ENCODE data around the gene NOX5. TPM values are rescaled to one million over a fixed set of nuclear protein-coding genes. Genes with fewer than 3 reads are reported as not detected.

NOX5 gene
- total RNA-seq, 1 experiment from 2014 or later: 339 TPM

DNA sequence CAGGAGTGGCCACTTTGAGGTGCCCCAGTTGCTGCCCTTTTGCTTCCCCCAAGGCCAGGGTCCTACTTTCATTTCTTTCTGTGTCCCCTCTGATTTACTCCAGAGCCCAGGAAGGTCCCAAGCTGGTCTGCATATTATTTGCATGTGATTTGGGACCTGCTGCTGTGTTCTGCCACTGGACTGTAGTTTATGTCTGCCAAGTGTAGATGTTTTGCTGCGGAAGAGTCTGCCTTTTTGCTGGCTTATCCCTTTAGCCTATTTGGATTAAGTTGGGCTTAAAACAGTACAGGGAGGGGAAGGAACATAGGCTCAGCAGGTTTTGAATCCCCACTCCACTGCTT is 21.4 kb downstream of the NOX5 start:
- Histone ChIP-seq H3K36me3 (ENCODE audit: low read depth, low read length) (no peaks in the 10 kb centered on the region), H3K9me3 (ENCODE audit: low read length) (no peaks in the 10 kb centered on the region), H3K79me2 (ENCODE audit: low read length) (no peaks in the 10 kb centered on the region), H3K4me1 (ENCODE audit: insufficient read depth, low read length) (peaks cover 56% of the 10 kb centered on the region), H3F3A (ENCODE audit: low read length, unreplicated experiment) (peaks cover 5% of the 10 kb centered on the region), H3K9me2 (replicated peaks; ENCODE audit: low read length) (no peaks in the 10 kb centered on the region), H2AFZ (ENCODE audit: low read length) (no peak overlapping the region), H3K4me2 (ENCODE audit: low read length) (peak overlapping the region; percentile 46), H3K9ac (ENCODE audit: low read length) (peak overlapping the region; percentile 89), H3K27ac (ENCODE audit: low read length) (peak overlapping the region; percentile 99), H4K20me1 (ENCODE audit: low read length) (no peaks in the 10 kb centered on the region), H3K27me3 (ENCODE audit: low read length) (no peaks in the 10 kb centered on the region), H3K4me3 (ENCODE audit: low read length) (no peak overlapping the region)
- ATAC-seq (no peak), DNase-seq (no peak)
- intact Hi-C loops (cut with micrococcal nuclease): loop anchor here (10.0 kb wide), 1 partner anchor 101 kb away; the partner anchor contains the start of gene SPESP1
- no TSS peak for BruUV-seq (replicated peaks)
- CTCF ChIA-PET: interaction anchor here (0.5 kb wide), 1 partner anchor 403 kb away, joined by 5 read pairs; no protein-coding TSS in a partner anchor
- POLR2A ChIA-PET (ENCODE audit: unreplicated experiment): interaction anchor here (2.0 kb wide), 1 partner anchor 8 kb away, joined by 7 read pairs; no protein-coding TSS in a partner anchor
- TF ChIP-seq EZH2phosphoT487 (IDR thresholded peaks at IDR 0.05; ENCODE audit: borderline replicate concordance, low read length) (no peak), EZH2 (IDR thresholded peaks at IDR 0.05; ENCODE audit: low read length, unreplicated experiment) (no peak)
- TF ChIP-seq, protein P1, sequence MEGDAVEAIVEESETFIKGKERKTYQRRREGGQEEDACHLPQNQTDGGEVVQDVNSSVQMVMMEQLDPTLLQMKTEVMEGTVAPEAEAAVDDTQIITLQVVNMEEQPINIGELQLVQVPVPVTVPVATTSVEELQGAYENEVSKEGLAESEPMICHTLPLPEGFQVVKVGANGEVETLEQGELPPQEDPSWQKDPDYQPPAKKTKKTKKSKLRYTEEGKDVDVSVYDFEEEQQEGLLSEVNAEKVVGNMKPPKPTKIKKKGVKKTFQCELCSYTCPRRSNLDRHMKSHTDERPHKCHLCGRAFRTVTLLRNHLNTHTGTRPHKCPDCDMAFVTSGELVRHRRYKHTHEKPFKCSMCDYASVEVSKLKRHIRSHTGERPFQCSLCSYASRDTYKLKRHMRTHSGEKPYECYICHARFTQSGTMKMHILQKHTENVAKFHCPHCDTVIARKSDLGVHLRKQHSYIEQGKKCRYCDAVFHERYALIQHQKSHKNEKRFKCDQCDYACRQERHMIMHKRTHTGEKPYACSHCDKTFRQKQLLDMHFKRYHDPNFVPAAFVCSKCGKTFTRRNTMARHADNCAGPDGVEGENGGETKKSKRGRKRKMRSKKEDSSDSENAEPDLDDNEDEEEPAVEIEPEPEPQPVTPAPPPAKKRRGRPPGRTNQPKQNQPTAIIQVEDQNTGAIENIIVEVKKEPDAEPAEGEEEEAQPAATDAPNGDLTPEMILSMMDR (conservative IDR thresholded peaks at IDR 0.05; ENCODE audit: low read depth, low read length): no peak

DNA sequence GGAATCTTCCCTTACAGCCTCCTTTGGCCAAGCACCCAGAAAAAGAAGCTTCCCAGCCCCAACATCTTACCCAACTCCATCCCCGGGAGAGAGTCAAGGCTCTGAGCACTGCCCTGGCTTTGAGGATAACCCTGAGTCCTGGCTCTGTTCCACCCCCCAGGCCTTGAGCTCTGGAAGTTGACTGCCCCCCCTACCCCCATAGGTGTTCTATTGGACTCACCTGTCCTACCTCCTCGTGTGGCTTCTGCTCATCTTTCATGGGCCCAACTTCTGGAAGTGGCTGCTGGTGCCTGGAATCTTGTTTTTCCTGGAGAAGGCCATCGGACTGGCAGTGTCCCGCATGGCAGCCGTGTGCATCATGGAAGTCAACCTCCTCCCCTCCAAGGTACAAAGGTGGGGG is 22.3 kb downstream of the NOX5 start:
- peaks cover 46% of the 10 kb centered on the region for H3K4me1 ChIP-seq (ENCODE audit: insufficient read depth, low read length)
- no peaks in the 10 kb centered on the region for H3K9me2 ChIP-seq (replicated peaks; ENCODE audit: low read length)
- no peak for TF ChIP-seq EZH2phosphoT487 (IDR thresholded peaks at IDR 0.05; ENCODE audit: borderline replicate concordance, low read length)
- TF ChIP-seq, protein P1 (conservative IDR thresholded peaks at IDR 0.05; ENCODE audit: low read depth, low read length): no peak
- no peak for TF ChIP-seq EZH2 (IDR thresholded peaks at IDR 0.05; ENCODE audit: low read length, unreplicated experiment)
- H3K9me3 ChIP-seq (ENCODE audit: low read length): no peaks in the 10 kb centered on the region
- no peaks in the 10 kb centered on the region for H3K36me3 ChIP-seq (ENCODE audit: low read depth, low read length)
- POLR2A ChIA-PET (ENCODE audit: unreplicated experiment): no interaction called here
- H3K79me2 ChIP-seq (ENCODE audit: low read length): no peaks in the 10 kb centered on the region
- no peak overlapping the region for H3K27ac ChIP-seq (ENCODE audit: low read length)
- CTCF ChIA-PET: no interaction called here
- BruUV-seq (replicated peaks): no TSS peak
- ATAC-seq (no peak), DNase-seq (no peak)
- H3K9ac ChIP-seq (ENCODE audit: low read length): no peak overlapping the region
- no peaks in the 10 kb centered on the region for H3K27me3 ChIP-seq (ENCODE audit: low read length)
- H4K20me1 ChIP-seq (ENCODE audit: low read length): no peaks in the 10 kb centered on the region
- intact Hi-C loops (cut with micrococcal nuclease): loop anchor here (10.0 kb wide), 1 partner anchor 102 kb away; the partner anchor contains the start of gene SPESP1
- H3K4me3 ChIP-seq (ENCODE audit: low read length): no peak overlapping the region
- peaks cover 5% of the 10 kb centered on the region for H3F3A ChIP-seq (ENCODE audit: low read length, unreplicated experiment)
- no peak overlapping the region for H3K4me2 ChIP-seq (ENCODE audit: low read length)
- no peak overlapping the region for H2AFZ ChIP-seq (ENCODE audit: low read length)

DNA sequence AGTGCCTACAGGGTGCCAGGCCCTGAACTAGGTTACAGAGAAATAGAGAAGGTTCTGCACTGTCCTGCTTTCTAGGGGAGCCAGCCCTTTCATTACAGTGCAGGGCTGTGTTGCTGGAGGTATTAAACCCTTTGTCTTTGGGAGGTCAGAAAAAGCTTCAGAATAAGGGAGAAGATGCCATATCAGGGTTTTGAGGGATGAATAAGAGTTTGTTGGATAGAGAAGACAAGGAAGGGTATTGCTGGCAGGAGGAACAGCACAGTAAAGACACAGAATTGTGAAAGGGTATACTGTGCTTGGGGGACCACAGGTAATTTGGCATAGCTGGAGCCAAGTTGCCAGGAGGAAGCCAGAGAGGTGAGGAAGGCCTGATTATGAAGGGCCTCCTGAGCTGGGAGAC is 23.0 kb downstream of the NOX5 start:
- no peaks in the 10 kb centered on the region for H3K36me3 ChIP-seq (ENCODE audit: low read depth, low read length)
- no peak overlapping the region for H3K9ac ChIP-seq (ENCODE audit: low read length)
- H3F3A ChIP-seq (ENCODE audit: low read length, unreplicated experiment): peaks cover 5% of the 10 kb centered on the region
- H3K9me2 ChIP-seq (replicated peaks; ENCODE audit: low read length): no peaks in the 10 kb centered on the region
- ChIA-PET POLR2A (ENCODE audit: unreplicated experiment) (no interaction called here), CTCF (no interaction called here)
- TF ChIP-seq, protein P1 (conservative IDR thresholded peaks at IDR 0.05; ENCODE audit: low read depth, low read length): no peak
- TF ChIP-seq EZH2phosphoT487 (IDR thresholded peaks at IDR 0.05; ENCODE audit: borderline replicate concordance, low read length) (no peak), EZH2 (IDR thresholded peaks at IDR 0.05; ENCODE audit: low read length, unreplicated experiment) (no peak)
- no TSS peak for BruUV-seq (replicated peaks)
- no peaks in the 10 kb centered on the region for H3K9me3 ChIP-seq (ENCODE audit: low read length)
- DNase-seq (no peak), ATAC-seq (no peak)
- intact Hi-C loops (cut with micrococcal nuclease): loop anchor here (10.0 kb wide), 1 partner anchor 103 kb away; the partner anchor contains the start of gene SPESP1
- H3K27ac ChIP-seq (ENCODE audit: low read length): no peak overlapping the region
- H3K4me1 ChIP-seq (ENCODE audit: insufficient read depth, low read length): peaks cover 43% of the 10 kb centered on the region
- no peak overlapping the region for H2AFZ ChIP-seq (ENCODE audit: low read length)
- H3K4me2 ChIP-seq (ENCODE audit: low read length): no peak overlapping the region
- H4K20me1 ChIP-seq (ENCODE audit: low read length): no peaks in the 10 kb centered on the region
- H3K79me2 ChIP-seq (ENCODE audit: low read length): no peaks in the 10 kb centered on the region
- no peak overlapping the region for H3K4me3 ChIP-seq (ENCODE audit: low read length)
- no peaks in the 10 kb centered on the region for H3K27me3 ChIP-seq (ENCODE audit: low read length)

Data from PC-3 (cell line).